HEK293 (cell line): ENCODE data around the gene PCDH8.
A peak's percentile ranks its signal among the peaks of the same experiment; 100 is the strongest.

Experiments used
- CTCF ChIA-PET: fragments of 350-600 bp; formaldehyde crosslinking; extraction: SDS; loops from one replicate; lab custom pipeline; 2021; ENCODE audit warnings: antibody characterized with exemption; lab: Yijun Ruan, JAX
- POLR2A ChIA-PET: fragments of 300-600 bp; formaldehyde crosslinking; extraction: SDS; loops from one replicate; lab custom pipeline; 2020; ENCODE audit warnings: antibody characterized with exemption, inconsistent platforms; lab: Yijun Ruan, JAX
- H3K27ac ChIP-seq: fragments of 200-500 bp; sonication (Bioruptor generic); 2 replicates; pipeline ENCODE4 v1.5.1; 2014; ENCODE audit warnings: low read depth, low read length, control low read depth, inconsistent platforms; ENCODE audit errors: extremely low read depth
- H3K36me3 ChIP-seq, 2 experiments: fragments of 200-500 bp in 1 of 2; sonication (Bioruptor generic) in 1 of 2; 1 replicate in 1 of 2; 2 replicates in 1 of 2; pipeline ENCODE4 v1.5.1; 2014 to 2017; ENCODE audit warnings: inconsistent platforms in 2 of 2, low read length in 2 of 2; ENCODE audit not compliant: control insufficient read depth in 2 of 2, insufficient read depth in 1 of 2
- H3K4me1 ChIP-seq: fragments of 200-500 bp; sonication (Bioruptor generic); 2 replicates; pipeline ENCODE4 v1.5.1; 2014; ENCODE audit warnings: mild to moderate bottlenecking, low read length, inconsistent platforms; ENCODE audit not compliant: control insufficient read depth, insufficient read depth
- H3K4me3 ChIP-seq: 2 replicates; pipeline ENCODE4 v1.5.1; 2011; ENCODE audit warnings: low read depth, mild to moderate bottlenecking, control low read depth, low read length, moderate library complexity
- H3K9me3 ChIP-seq: fragments of 200-500 bp; sonication (Bioruptor generic); 2 replicates; pipeline ENCODE4 v1.5.1; 2014; ENCODE audit warnings: low read depth, low read length, inconsistent platforms; ENCODE audit not compliant: control insufficient read depth, insufficient read depth
- EGR2 ChIP-seq: fragments of 450-650 bp; formaldehyde crosslinking; IDR thresholded peaks from 2 replicates; pipeline ENCODE4 v1.5.1; 2016; ENCODE audit warnings: low read depth, missing biosample characterization, missing genetic modification characterization
- GFI1B ChIP-seq: fragments of 450-650 bp; formaldehyde crosslinking; IDR thresholded peaks from 2 replicates; pipeline ENCODE4 v1.5.1; 2016; ENCODE audit warnings: missing biosample characterization, missing genetic modification characterization
- GLIS2 ChIP-seq: fragments of 450-650 bp; formaldehyde crosslinking; IDR thresholded peaks from 2 replicates; pipeline ENCODE4 v1.5.1; 2016; ENCODE audit warnings: missing biosample characterization, missing genetic modification characterization
- HOXC10 ChIP-seq: sonication (generic); formaldehyde crosslinking; IDR thresholded peaks from 2 replicates; pipeline ENCODE4 v1.8.1; 2023; ENCODE audit warnings: mild to moderate bottlenecking, missing genetic modification reagents
- PRDM1 ChIP-seq: fragments of 450-650 bp; formaldehyde crosslinking; IDR thresholded peaks from 2 replicates; pipeline ENCODE4; 2016; ENCODE audit warnings: missing biosample characterization, missing genetic modification characterization
- SCRT2 ChIP-seq: fragments of 450-650 bp; formaldehyde crosslinking; IDR thresholded peaks from 2 replicates; pipeline ENCODE4 v1.5.1; 2016; ENCODE audit warnings: missing biosample characterization, missing genetic modification characterization
- ZBTB17 ChIP-seq: fragments of 450-650 bp; formaldehyde crosslinking; IDR thresholded peaks from 2 replicates; pipeline ENCODE4 v1.5.1; 2016; ENCODE audit warnings: missing biosample characterization, missing genetic modification characterization
- ZBTB8A ChIP-seq: fragments of 450-650 bp; formaldehyde crosslinking; IDR thresholded peaks from 2 replicates; pipeline ENCODE4 v1.5.1; 2016; ENCODE audit warnings: missing biosample characterization, missing genetic modification characterization
- ZNF10 ChIP-seq: fragments of 450-650 bp; formaldehyde crosslinking; IDR thresholded peaks from 2 replicates; pipeline ENCODE4 v1.5.1; 2017; ENCODE audit warnings: missing biosample characterization, missing genetic modification characterization
- ZNF202 ChIP-seq: fragments of 450-650 bp; formaldehyde crosslinking; IDR thresholded peaks from 2 replicates; pipeline ENCODE4 v1.5.1; 2016; ENCODE audit warnings: missing biosample characterization, missing genetic modification characterization, borderline replicate concordance
- ZNF391 ChIP-seq: fragments of 450-650 bp; formaldehyde crosslinking; IDR thresholded peaks from 2 replicates; pipeline ENCODE4 v1.5.1; 2016; ENCODE audit warnings: low read depth, missing biosample characterization, missing genetic modification characterization, borderline replicate concordance
- ZNF433 ChIP-seq: fragments of 450-650 bp; formaldehyde crosslinking; IDR thresholded peaks from 2 replicates; pipeline ENCODE4 v1.5.1; 2016; ENCODE audit warnings: missing biosample characterization, missing genetic modification characterization, low read depth
- ZNF473 ChIP-seq: fragments of 450-650 bp; formaldehyde crosslinking; IDR thresholded peaks from 2 replicates; pipeline ENCODE4 v1.5.1; 2017; ENCODE audit warnings: missing biosample characterization, missing genetic modification characterization
- ZNF510 ChIP-seq: fragments of 450-650 bp; formaldehyde crosslinking; IDR thresholded peaks from 2 replicates; pipeline ENCODE4 v1.5.1; 2018; ENCODE audit warnings: mild to moderate bottlenecking, missing genetic modification characterization, missing biosample characterization; ENCODE audit not compliant: insufficient replicate concordance
- ZNF521 ChIP-seq: fragments of 450-650 bp; formaldehyde crosslinking; IDR thresholded peaks from 2 replicates; pipeline ENCODE4 v1.5.1; 2017; ENCODE audit warnings: missing biosample characterization, mild to moderate bottlenecking, missing genetic modification characterization
- ZNF549 ChIP-seq: fragments of 450-650 bp; IDR thresholded peaks from 2 replicates; pipeline ENCODE4 v1.5.1; 2018; ENCODE audit warnings: missing biosample characterization, missing genetic modification characterization, mild to moderate bottlenecking, inconsistent platforms, moderate library complexity
- ZNF654 ChIP-seq: fragments of 450-650 bp; formaldehyde crosslinking; IDR thresholded peaks from 2 replicates; pipeline ENCODE4 v1.5.1; 2016; ENCODE audit warnings: low read depth, missing biosample characterization, missing genetic modification characterization
- TF ChIP-seq, protein P1 (sequence below): fragments of 450-650 bp; formaldehyde crosslinking; optimal IDR thresholded peaks from 2 replicates; pipeline ENCODE3; 2016; ENCODE audit warnings: missing biosample characterization, mild to moderate bottlenecking, missing genetic modification characterization
- TF ChIP-seq, protein P2 (sequence below): fragments of 450-650 bp; formaldehyde crosslinking; IDR thresholded peaks from 2 replicates; pipeline ENCODE4 v1.5.1; 2016; ENCODE audit warnings: missing biosample characterization, missing genetic modification characterization
- TF ChIP-seq, protein P3 (sequence below): fragments of 450-650 bp; formaldehyde crosslinking; IDR thresholded peaks from 2 replicates; pipeline ENCODE4 v1.5.1; 2016; ENCODE audit warnings: missing biosample characterization, missing genetic modification characterization
- TF ChIP-seq, protein P4 (sequence below): fragments of 450-650 bp; formaldehyde crosslinking; IDR thresholded peaks from 2 replicates; pipeline ENCODE4 v1.5.1; 2016; ENCODE audit warnings: missing biosample characterization, missing genetic modification characterization

Gene PCDH8, protein sequence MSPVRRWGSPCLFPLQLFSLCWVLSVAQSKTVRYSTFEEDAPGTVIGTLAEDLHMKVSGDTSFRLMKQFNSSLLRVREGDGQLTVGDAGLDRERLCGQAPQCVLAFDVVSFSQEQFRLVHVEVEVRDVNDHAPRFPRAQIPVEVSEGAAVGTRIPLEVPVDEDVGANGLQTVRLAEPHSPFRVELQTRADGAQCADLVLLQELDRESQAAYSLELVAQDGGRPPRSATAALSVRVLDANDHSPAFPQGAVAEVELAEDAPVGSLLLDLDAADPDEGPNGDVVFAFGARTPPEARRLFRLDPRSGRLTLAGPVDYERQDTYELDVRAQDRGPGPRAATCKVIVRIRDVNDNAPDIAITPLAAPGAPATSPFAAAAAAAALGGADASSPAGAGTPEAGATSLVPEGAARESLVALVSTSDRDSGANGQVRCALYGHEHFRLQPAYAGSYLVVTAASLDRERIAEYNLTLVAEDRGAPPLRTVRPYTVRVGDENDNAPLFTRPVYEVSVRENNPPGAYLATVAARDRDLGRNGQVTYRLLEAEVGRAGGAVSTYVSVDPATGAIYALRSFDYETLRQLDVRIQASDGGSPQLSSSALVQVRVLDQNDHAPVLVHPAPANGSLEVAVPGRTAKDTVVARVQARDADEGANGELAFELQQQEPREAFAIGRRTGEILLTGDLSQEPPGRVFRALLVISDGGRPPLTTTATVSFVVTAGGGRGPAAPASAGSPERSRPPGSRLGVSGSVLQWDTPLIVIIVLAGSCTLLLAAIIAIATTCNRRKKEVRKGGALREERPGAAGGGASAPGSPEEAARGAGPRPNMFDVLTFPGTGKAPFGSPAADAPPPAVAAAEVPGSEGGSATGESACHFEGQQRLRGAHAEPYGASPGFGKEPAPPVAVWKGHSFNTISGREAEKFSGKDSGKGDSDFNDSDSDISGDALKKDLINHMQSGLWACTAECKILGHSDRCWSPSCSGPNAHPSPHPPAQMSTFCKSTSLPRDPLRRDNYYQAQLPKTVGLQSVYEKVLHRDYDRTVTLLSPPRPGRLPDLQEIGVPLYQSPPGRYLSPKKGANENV

DNA sequence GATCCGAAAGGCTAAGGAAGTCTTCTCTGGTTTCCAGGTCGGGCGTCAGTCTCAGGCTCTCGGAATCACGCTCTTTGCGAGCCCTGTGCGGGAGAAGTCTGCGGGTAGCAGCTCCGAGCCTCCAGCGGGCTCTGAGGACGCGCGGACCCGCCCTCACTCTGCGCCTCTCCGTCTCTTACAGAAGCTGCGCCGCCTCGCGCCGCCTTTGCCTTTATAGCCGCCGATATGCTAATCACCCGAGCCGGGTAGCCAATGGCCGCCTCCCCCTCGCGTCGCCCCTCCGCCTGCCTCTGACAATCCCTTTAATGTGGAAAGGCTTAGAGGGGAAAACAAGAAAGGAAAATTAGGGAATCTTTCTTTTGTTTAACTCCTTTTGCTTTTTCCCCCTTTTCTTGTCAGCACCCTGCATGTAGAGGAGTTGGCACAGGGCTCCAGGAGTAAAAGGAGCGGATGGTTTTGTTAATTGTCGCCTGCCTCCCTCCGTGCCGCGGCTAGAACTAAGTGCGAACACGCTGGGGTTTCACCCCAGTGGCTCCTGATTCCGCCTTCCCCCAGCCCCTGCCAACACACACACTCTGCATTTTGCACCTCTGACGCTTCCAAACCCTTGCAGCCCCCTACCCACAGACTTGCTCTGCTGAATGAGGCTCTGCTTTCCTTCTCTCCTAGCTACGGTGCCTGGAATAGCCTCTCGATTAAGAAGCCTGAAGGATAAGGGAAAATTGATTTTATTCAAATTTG is at the start of gene PCDH8:
TSS of gene PCDH8 (minus strand) at position 186 of the 741 bp plus-strand sequence. CDS start 204 bp downstream, outside the sequence.
- no peaks in the 10 kb centered on the region for H3K9me3 ChIP-seq
- CTCF ChIA-PET: interaction anchor here (0.8 kb wide), 1 partner anchor 195 kb away, joined by 3 read pairs; no protein-coding TSS in a partner anchor
- no peak within 1 kb of the TSS for H3K27ac ChIP-seq
- H3K4me3 ChIP-seq: no peak within 1 kb of the TSS
- no peaks in the 10 kb centered on the region for H3K36me3 ChIP-seq
- POLR2A ChIA-PET: interaction anchor here (1.5 kb wide), 1 partner anchor 232 kb away, joined by 3 read pairs; no protein-coding TSS in a partner anchor
- no peak for TF ChIP-seq ZNF521
- no peak for TF ChIP-seq ZNF202 (tag by site-specific recombination)
- no peak for TF ChIP-seq ZNF654 (tag by site-specific recombination)
- TF ChIP-seq, protein P1, sequence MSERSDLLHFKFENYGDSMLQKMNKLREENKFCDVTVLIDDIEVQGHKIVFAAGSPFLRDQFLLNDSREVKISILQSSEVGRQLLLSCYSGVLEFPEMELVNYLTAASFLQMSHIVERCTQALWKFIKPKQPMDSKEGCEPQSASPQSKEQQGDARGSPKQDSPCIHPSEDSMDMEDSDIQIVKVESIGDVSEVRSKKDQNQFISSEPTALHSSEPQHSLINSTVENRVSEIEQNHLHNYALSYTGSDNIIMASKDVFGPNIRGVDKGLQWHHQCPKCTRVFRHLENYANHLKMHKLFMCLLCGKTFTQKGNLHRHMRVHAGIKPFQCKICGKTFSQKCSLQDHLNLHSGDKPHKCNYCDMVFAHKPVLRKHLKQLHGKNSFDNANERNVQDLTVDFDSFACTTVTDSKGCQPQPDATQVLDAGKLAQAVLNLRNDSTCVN (tag by site-specific recombination): peak; percentile 32
- TF ChIP-seq ZNF549: no peak
- no peak for TF ChIP-seq ZNF10 (tag by site-specific recombination)
- no peak for TF ChIP-seq ZNF391
- 0 out of 2 replicates have a peak, but pooled peaks have one; percentile 39 for TF ChIP-seq ZBTB17 (tag by site-specific recombination)
- TF ChIP-seq, protein P2, sequence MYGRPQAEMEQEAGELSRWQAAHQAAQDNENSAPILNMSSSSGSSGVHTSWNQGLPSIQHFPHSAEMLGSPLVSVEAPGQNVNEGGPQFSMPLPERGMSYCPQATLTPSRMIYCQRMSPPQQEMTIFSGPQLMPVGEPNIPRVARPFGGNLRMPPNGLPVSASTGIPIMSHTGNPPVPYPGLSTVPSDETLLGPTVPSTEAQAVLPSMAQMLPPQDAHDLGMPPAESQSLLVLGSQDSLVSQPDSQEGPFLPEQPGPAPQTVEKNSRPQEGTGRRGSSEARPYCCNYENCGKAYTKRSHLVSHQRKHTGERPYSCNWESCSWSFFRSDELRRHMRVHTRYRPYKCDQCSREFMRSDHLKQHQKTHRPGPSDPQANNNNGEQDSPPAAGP (tag by site-specific recombination): no peak
- TF ChIP-seq HOXC10: no peak
- peak; percentile 65 for TF ChIP-seq PRDM1 (tag by site-specific recombination)
- TF ChIP-seq ZBTB8A (tag by site-specific recombination): no peak
- no peak for TF ChIP-seq SCRT2
- TF ChIP-seq ZNF433 (tag by site-specific recombination): no peak
- TF ChIP-seq, protein P3, sequence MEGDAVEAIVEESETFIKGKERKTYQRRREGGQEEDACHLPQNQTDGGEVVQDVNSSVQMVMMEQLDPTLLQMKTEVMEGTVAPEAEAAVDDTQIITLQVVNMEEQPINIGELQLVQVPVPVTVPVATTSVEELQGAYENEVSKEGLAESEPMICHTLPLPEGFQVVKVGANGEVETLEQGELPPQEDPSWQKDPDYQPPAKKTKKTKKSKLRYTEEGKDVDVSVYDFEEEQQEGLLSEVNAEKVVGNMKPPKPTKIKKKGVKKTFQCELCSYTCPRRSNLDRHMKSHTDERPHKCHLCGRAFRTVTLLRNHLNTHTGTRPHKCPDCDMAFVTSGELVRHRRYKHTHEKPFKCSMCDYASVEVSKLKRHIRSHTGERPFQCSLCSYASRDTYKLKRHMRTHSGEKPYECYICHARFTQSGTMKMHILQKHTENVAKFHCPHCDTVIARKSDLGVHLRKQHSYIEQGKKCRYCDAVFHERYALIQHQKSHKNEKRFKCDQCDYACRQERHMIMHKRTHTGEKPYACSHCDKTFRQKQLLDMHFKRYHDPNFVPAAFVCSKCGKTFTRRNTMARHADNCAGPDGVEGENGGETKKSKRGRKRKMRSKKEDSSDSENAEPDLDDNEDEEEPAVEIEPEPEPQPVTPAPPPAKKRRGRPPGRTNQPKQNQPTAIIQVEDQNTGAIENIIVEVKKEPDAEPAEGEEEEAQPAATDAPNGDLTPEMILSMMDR (tag by site-specific recombination): no peak
- TF ChIP-seq, protein P4, sequence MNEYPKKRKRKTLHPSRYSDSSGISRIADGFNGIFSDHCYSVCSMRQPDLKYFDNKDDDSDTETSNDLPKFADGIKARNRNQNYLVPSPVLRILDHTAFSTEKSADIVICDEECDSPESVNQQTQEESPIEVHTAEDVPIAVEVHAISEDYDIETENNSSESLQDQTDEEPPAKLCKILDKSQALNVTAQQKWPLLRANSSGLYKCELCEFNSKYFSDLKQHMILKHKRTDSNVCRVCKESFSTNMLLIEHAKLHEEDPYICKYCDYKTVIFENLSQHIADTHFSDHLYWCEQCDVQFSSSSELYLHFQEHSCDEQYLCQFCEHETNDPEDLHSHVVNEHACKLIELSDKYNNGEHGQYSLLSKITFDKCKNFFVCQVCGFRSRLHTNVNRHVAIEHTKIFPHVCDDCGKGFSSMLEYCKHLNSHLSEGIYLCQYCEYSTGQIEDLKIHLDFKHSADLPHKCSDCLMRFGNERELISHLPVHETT (tag by site-specific recombination): no peak
- no peak for TF ChIP-seq EGR2 (tag by site-specific recombination)
- TF ChIP-seq ZNF473 (tag by site-specific recombination): no peak
- TF ChIP-seq GLIS2 (tag by site-specific recombination): 0 out of 2 replicates have a peak, but pooled peaks have one; percentile 20
- no peak for TF ChIP-seq ZNF510 (tag by site-specific recombination)
- no peak for TF ChIP-seq GFI1B (tag by site-specific recombination)
- H3K4me1 ChIP-seq: no peaks in the 10 kb centered on the region
